Neuronal stem cell (in vitro differentiated cells): Measurements from ENCODE around the gene SMYD3.

Experiments
- DNase-seq: peaks from one replicate; pipeline ENCODE4 v3.0.0-alpha.2; 2013; ENCODE audit warnings: low spot score
- H2AFZ ChIP-seq: one replicate; pipeline ENCODE4 v1.6.1; 2013; ENCODE audit warnings: mild to moderate bottlenecking, low read length, inconsistent platforms
- H2AK5ac ChIP-seq: 2 replicates; pipeline ENCODE4 v1.6.1; 2013; ENCODE audit warnings: low read depth, mild to moderate bottlenecking, inconsistent platforms, low read length, moderate library complexity, mixed read lengths
- H2BK120ac ChIP-seq: 2 replicates; pipeline ENCODE4 v1.6.1; 2013; ENCODE audit warnings: low read depth, mild to moderate bottlenecking, inconsistent platforms, low read length, moderate library complexity, mixed read lengths
- H2BK12ac ChIP-seq: one replicate; pipeline ENCODE4 v1.6.1; 2013; ENCODE audit warnings: low read length, inconsistent platforms
- H2BK15ac ChIP-seq: 2 replicates; pipeline ENCODE4 v1.6.1; 2013; ENCODE audit warnings: mild to moderate bottlenecking, low read length, inconsistent platforms, mixed read lengths
- H2BK5ac ChIP-seq: one replicate; pipeline ENCODE4 v1.6.1; 2013; ENCODE audit warnings: inconsistent platforms, mild to moderate bottlenecking, low read length, moderate library complexity
- H3K14ac ChIP-seq: one replicate; pipeline ENCODE4 v1.6.1; 2013; ENCODE audit warnings: low read length, inconsistent platforms
- H3K18ac ChIP-seq: 2 replicates; pipeline ENCODE4 v1.6.1; 2013; ENCODE audit warnings: low read length, inconsistent platforms
- H3K23ac ChIP-seq: 2 replicates; pipeline ENCODE4 v1.6.1; 2013; ENCODE audit warnings: low read depth, mild to moderate bottlenecking, mixed read lengths, low read length, inconsistent platforms; ENCODE audit not compliant: poor library complexity
- H3K27ac ChIP-seq: replicated peaks from 3 replicates; pipeline ENCODE4 v1.5.1; 2013; ENCODE audit warnings: low read length, inconsistent platforms
- H3K27me3 ChIP-seq, 3 experiments: 2 replicates each; pipeline ENCODE4 v1.6.1; 2013; ENCODE audit warnings: low read length in 3 of 3, mild to moderate bottlenecking in 2 of 3, inconsistent platforms in 1 of 3, low read depth in 1 of 3, mixed read lengths in 1 of 3, moderate library complexity in 1 of 3; ENCODE audit not compliant: control insufficient read depth in 3 of 3, insufficient read depth in 3 of 3
- H3K36me3 ChIP-seq, 2 donors: replicated peaks in 1 of 2; 2 replicates each; pipeline ENCODE4 v1.6.1; 2013; ENCODE audit warnings: low read length in 2 of 2; ENCODE audit not compliant: control insufficient read depth in 2 of 2, insufficient read depth in 2 of 2
- H3K4ac ChIP-seq: 2 replicates; pipeline ENCODE4 v1.6.1; 2013; ENCODE audit warnings: inconsistent platforms, mild to moderate bottlenecking, low read length, moderate library complexity
- H3K4me1 ChIP-seq, 2 donors: 1 replicate in 1 of 2; 2 replicates in 1 of 2; pipeline ENCODE4 v1.6.1; 2013; ENCODE audit warnings: low read length in 2 of 2, low read depth in 1 of 2; ENCODE audit not compliant: control insufficient read depth in 2 of 2, insufficient read depth in 1 of 2
- H3K4me2 ChIP-seq: one replicate; pipeline ENCODE4 v1.6.1; 2013; ENCODE audit warnings: mild to moderate bottlenecking, low read length, inconsistent platforms; ENCODE audit not compliant: insufficient read depth, poor library complexity, severe bottlenecking
- H3K4me3 ChIP-seq, 2 donors: 2 replicates each; pipeline ENCODE4 v1.5.1; 2013; ENCODE audit warnings: low read length in 2 of 2, mild to moderate bottlenecking in 2 of 2, inconsistent platforms in 1 of 2, moderate library complexity in 1 of 2
- H3K79me1 ChIP-seq: one replicate; pipeline ENCODE4 v1.6.1; 2013; ENCODE audit warnings: low read depth, mild to moderate bottlenecking, inconsistent platforms, low read length, moderate library complexity
- H3K9ac ChIP-seq: one replicate; pipeline ENCODE4 v1.6.1; 2013; ENCODE audit warnings: mild to moderate bottlenecking, low read depth, low read length, inconsistent platforms; ENCODE audit not compliant: poor library complexity
- H3K9me3 ChIP-seq, 2 donors: replicated peaks in 1 of 2; 2 replicates each; pipeline versions ENCODE3 to v1.6.1; 2013; ENCODE audit warnings: low read length in 2 of 2, mild to moderate bottlenecking in 2 of 2, inconsistent platforms in 1 of 2, low read depth in 1 of 2, mixed read lengths in 1 of 2, moderate library complexity in 1 of 2; ENCODE audit not compliant: control insufficient read depth in 2 of 2, insufficient read depth in 1 of 2
- H4K8ac ChIP-seq: one replicate; pipeline ENCODE4 v1.6.1; 2013; ENCODE audit warnings: low read depth, mild to moderate bottlenecking, inconsistent platforms, low read length, moderate library complexity
- H4K91ac ChIP-seq: one replicate; pipeline ENCODE4 v1.6.1; 2013; ENCODE audit warnings: low read length, low read depth, mild to moderate bottlenecking, inconsistent platforms; ENCODE audit not compliant: poor library complexity
- WGBS, 2 donors: extraction: QIAGEN DNeasy Blood & Tissue Kit; methylation state at CpG; one replicate each; pipeline ENCODE4 v1.1.7; 2013; ENCODE audit warnings: missing lambda C conversion rate in 2 of 2, mixed read lengths in 1 of 2; ENCODE audit not compliant: insufficient read length in 2 of 2, insufficient replicate concordance in 1 of 2; ENCODE audit errors: extremely low coverage in 2 of 2; 5-methylcytosine and 5-hydroxymethylcytosine counted together

SMYD3 gene

DNA sequence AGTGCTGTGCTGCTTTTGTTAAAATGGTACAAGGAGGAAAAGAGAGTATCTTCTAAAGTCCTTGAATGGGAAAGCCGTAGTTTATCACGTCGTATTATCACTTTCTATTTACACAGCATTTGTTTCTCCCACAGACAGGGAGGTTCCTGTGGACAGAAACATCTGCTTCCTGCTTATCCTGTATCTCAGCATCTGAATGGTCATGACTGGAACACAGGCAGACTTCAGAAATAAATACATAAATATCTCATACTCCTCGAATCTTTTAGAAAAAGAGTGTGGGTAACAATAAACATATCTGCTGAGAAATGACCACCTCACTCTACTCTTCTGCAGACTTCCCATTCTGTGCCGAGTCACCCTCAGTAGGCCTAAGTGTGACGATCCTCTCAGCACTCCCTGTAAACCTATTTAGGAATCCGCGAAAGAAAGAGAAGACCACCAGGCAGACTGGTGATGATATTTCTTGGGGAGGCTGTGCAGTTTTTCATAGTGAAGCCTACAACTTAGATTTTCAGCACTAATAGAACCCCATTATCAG, 393.5 kb downstream of the SMYD3 start:
- Histone ChIP-seq H3K18ac (no peak overlapping the region), H3K9ac (no peak overlapping the region), H3K9me3 (peaks cover 0 to 2% of the 10 kb centered on the region in 2 donors), H3K4me2 (no peak overlapping the region), H2AK5ac (no peak overlapping the region), H2BK120ac (no peak overlapping the region), H4K91ac (no peak overlapping the region), H2BK12ac (no peak overlapping the region), H3K79me1 (no peaks in the 10 kb centered on the region), H3K4me3 (no peak overlapping the region), H3K4ac (no peak overlapping the region), H2BK5ac (no peak overlapping the region), H2AFZ (no peak overlapping the region), H3K4me1 (peaks cover 6 to 7% of the 10 kb centered on the region in 2 donors), H3K23ac (no peak overlapping the region), H3K27ac (no peak overlapping the region), H3K36me3 (no peaks in the 10 kb centered on the region), H3K14ac (no peak overlapping the region), H3K27me3 (no peaks in the 10 kb centered on the region), H4K8ac (no peak overlapping the region), H2BK15ac (no peak overlapping the region)
- WGBS, 2 donors: no CpG with 5 or more reads among the region's 8 CpGs
- DNase-seq: no peak

DNA sequence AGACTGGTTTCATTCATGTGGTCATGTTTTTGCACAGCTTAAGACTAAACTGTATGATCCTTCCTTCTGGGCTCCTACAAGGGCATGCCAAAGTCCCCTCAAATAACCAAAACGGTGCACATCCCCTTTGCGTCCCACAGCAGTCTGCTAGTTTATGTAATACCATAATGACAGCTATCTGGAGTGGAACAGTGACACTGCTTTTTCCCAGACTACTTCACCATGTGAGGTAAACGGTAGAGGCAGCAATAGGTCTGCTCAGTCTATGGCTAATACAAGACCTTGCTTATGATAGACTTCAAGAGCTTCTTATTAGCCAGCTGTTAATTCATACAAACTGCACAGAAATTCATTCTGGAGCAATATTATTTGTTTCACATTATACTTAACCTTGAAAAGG, 395.5 kb downstream of the SMYD3 start:
- Histone ChIP-seq H2AFZ (no peak overlapping the region), H2BK12ac (no peak overlapping the region), H2BK5ac (no peak overlapping the region), H3K4me3 (no peak overlapping the region), H3K4ac (no peak overlapping the region), H2BK120ac (no peak overlapping the region), H3K4me2 (no peak overlapping the region), H4K91ac (no peak overlapping the region), H3K4me1 (peaks cover 10 to 22% of the 10 kb centered on the region in 2 donors), H3K36me3 (no peaks in the 10 kb centered on the region), H3K9ac (no peak overlapping the region), H3K23ac (no peak overlapping the region), H3K27ac (no peak overlapping the region), H3K18ac (no peak overlapping the region), H2AK5ac (no peak overlapping the region), H3K79me1 (no peaks in the 10 kb centered on the region), H2BK15ac (no peak overlapping the region), H3K14ac (no peak overlapping the region), H3K9me3 (peaks cover 0 to 2% of the 10 kb centered on the region in 2 donors), H3K27me3 (no peaks in the 10 kb centered on the region), H4K8ac (no peak overlapping the region)
- no peak for DNase-seq
- WGBS, 2 donors: no CpG with 5 or more reads among the region's 3 CpGs

DNA sequence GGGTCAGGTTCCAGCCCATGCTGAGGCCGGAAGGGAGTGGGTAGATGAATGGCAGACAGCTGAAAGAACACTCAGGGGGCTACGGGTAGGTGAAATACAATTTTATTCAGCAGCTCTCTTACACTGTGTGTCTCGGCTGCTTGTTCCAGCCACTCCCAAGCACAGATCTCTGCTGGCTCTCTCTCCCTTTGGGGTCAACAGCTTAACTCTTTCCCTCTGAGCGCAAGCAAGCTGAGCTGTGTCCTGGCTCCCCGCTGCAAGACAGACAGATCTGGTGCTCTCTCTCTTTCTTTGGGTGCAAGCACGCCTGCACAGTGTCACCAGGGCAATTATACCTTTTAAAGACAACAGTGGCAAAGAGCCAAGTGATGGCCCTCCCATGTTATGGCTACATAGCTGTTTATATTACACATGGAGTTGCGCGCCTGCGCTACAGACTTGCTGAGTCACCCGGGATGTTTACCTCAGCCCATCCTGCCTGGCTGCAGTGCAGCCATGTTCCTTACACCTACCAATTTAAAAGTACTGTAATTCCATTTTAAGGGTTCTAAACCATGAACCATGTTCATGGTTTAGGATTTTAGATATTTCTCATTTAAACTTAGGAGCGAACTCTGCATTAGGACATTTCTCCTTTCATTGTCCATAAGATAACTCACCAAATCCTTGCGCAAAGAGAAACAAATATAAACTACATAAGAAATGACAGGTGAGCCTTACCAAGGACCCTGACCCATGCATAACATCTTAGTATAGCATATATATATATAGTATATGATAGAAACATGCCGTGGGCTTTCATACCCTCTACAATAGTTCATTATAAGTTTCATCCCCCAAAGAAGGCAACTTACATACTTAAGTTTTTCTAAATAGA, 396.5 kb downstream of the SMYD3 start:
- Histone ChIP-seq H3K27me3 (no peaks in the 10 kb centered on the region), H2AFZ (peak overlapping the region; percentile 26), H2BK5ac (no peak overlapping the region), H3K4me3 (no peak overlapping the region), H3K4me1 (peaks cover 10 to 22% of the 10 kb centered on the region in 2 donors), H3K4ac (no peak overlapping the region), H3K23ac (no peak overlapping the region), H3K36me3 (no peaks in the 10 kb centered on the region), H3K18ac (no peak overlapping the region), H4K8ac (no peak overlapping the region), H3K14ac (no peak overlapping the region), H2BK15ac (no peak overlapping the region), H2BK120ac (no peak overlapping the region), H3K79me1 (no peaks in the 10 kb centered on the region), H3K4me2 (peak overlapping the region; percentile 37), H2AK5ac (no peak overlapping the region), H4K91ac (no peak overlapping the region), H3K9me3 (peaks cover 0 to 2% of the 10 kb centered on the region in 2 donors), H2BK12ac (no peak overlapping the region), H3K9ac (no peak overlapping the region), H3K27ac (no peak overlapping the region)
- no peak for DNase-seq
- WGBS, 2 donors: no CpG with 5 or more reads among the region's 13 CpGs

DNA sequence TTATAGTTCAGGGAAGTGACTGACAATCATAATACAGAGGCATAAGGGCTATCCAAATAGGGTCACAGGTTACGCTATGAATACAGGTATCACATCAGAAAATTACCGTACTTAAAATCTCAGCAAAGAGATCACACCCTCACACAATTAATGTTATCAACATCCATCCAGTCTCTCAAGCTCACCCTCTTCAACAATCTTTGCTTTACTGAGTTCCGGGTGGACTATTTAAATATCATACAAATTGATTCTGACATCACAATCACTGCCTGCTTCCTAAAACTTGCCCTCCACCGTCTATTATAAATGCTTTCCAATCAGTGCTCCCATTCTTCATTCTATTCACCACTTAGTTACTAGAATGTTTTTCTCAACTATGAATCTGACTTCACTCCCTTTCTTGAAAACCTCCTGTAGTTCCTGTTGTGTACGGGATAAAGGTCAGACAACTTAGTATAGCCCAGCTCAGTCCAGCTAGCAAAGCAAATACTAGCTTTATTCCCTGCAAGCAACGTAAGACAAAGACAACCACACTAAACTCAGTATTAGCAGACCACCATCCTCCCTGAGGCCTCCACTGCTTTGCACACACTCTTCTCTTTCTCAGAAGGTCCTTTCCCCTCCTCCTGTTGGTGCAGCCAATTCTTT, 398.7 kb downstream of the SMYD3 start:
- no CpG with 5 or more reads among the region's 6 CpGs for WGBS, 2 donors
- no peaks in the 10 kb centered on the region for H3K27me3 ChIP-seq
- H3K18ac ChIP-seq: no peak overlapping the region
- peak overlapping the region; percentile 55 for H3K27ac ChIP-seq
- H3K79me1 ChIP-seq: no peaks in the 10 kb centered on the region
- no peak overlapping the region for H4K91ac ChIP-seq
- no peak overlapping the region for H3K4ac ChIP-seq
- DNase-seq: no peak
- no peak overlapping the region for H3K14ac ChIP-seq
- peak overlapping the region; percentile 11 for H2BK12ac ChIP-seq
- no peak overlapping the region for H2AK5ac ChIP-seq
- no peak overlapping the region for H3K4me2 ChIP-seq
- H2BK120ac ChIP-seq: no peak overlapping the region
- no peak overlapping the region for H3K4me3 ChIP-seq
- H3K9me3 ChIP-seq: peaks cover 0 to 2% of the 10 kb centered on the region in 2 donors
- no peak overlapping the region for H3K23ac ChIP-seq
- no peak overlapping the region for H4K8ac ChIP-seq
- no peak overlapping the region for H2BK15ac ChIP-seq
- H2AFZ ChIP-seq: peak overlapping the region; percentile 1
- peaks cover 10 to 22% of the 10 kb centered on the region in 2 donors for H3K4me1 ChIP-seq
- no peak overlapping the region for H3K9ac ChIP-seq
- H3K36me3 ChIP-seq: no peaks in the 10 kb centered on the region
- no peak overlapping the region for H2BK5ac ChIP-seq
